Trophoblast cell (in vitro differentiated cells and primary cell): ENCODE results near the gene PTPRO.

Experiments
- DNase-seq, 2 donors: peaks; one replicate each; pipeline ENCODE4 v3.0.0-alpha.2; 2016
- H2AFZ ChIP-seq: 2 replicates; pipeline ENCODE4 v1.6.1; 2013; ENCODE audit warnings: low read length, moderate library complexity, mild to moderate bottlenecking; ENCODE audit not compliant: insufficient read depth, poor library complexity
- H2AK5ac ChIP-seq: 2 replicates; pipeline ENCODE4 v1.6.1; 2013; ENCODE audit warnings: mild to moderate bottlenecking, low read length
- H2BK120ac ChIP-seq: 2 replicates; pipeline ENCODE4 v1.6.1; 2013; ENCODE audit warnings: low read length, mild to moderate bottlenecking, moderate library complexity; ENCODE audit not compliant: insufficient read depth, poor library complexity
- H2BK12ac ChIP-seq: 2 replicates; pipeline ENCODE4 v1.6.1; 2013; ENCODE audit warnings: mild to moderate bottlenecking, low read length, moderate library complexity
- H2BK5ac ChIP-seq: 2 replicates; pipeline ENCODE4 v1.6.1; 2013; ENCODE audit warnings: low read length, low read depth, moderate library complexity, mild to moderate bottlenecking; ENCODE audit not compliant: poor library complexity
- H3K14ac ChIP-seq: 2 replicates; pipeline ENCODE4 v1.6.1; 2013; ENCODE audit warnings: mild to moderate bottlenecking, low read length
- H3K18ac ChIP-seq: 2 replicates; pipeline ENCODE4 v1.6.1; 2013; ENCODE audit warnings: mild to moderate bottlenecking, low read length
- H3K23ac ChIP-seq: 2 replicates; pipeline ENCODE4 v1.6.1; 2013; ENCODE audit warnings: low read length
- H3K27ac ChIP-seq: 2 replicates; pipeline ENCODE4 v1.5.1; 2013; ENCODE audit warnings: low read depth, mild to moderate bottlenecking, inconsistent platforms, low read length, moderate library complexity
- H3K27me3 ChIP-seq: 2 replicates; pipeline ENCODE4 v1.6.1; 2013; ENCODE audit warnings: inconsistent platforms, mild to moderate bottlenecking, low read length, moderate library complexity; ENCODE audit not compliant: insufficient read depth
- H3K36me3 ChIP-seq, 2 experiments: 1 replicate in 1 of 2; 2 replicates in 1 of 2; pipeline ENCODE4 v1.6.1; 2013; ENCODE audit warnings: low read length in 2 of 2, mild to moderate bottlenecking in 2 of 2, moderate library complexity in 1 of 2; ENCODE audit not compliant: insufficient read depth in 2 of 2, control insufficient read depth in 1 of 2
- H3K4ac ChIP-seq: 2 replicates; pipeline ENCODE4 v1.6.1; 2013; ENCODE audit warnings: low read depth, mild to moderate bottlenecking, low read length, moderate library complexity
- H3K4me1 ChIP-seq, 2 experiments: 1 replicate in 1 of 2; 2 replicates in 1 of 2; pipeline ENCODE4 v1.6.1; 2013; ENCODE audit warnings: low read length in 2 of 2, mild to moderate bottlenecking in 2 of 2, moderate library complexity in 1 of 2; ENCODE audit not compliant: insufficient read depth in 2 of 2, control insufficient read depth in 1 of 2
- H3K4me2 ChIP-seq: 2 replicates; pipeline ENCODE4 v1.6.1; 2013; ENCODE audit warnings: inconsistent platforms, mild to moderate bottlenecking, low read length, moderate library complexity
- H3K4me3 ChIP-seq: 2 replicates; pipeline ENCODE4 v1.5.1; 2013; ENCODE audit warnings: mild to moderate bottlenecking, low read depth, low read length, inconsistent platforms
- H3K79me1 ChIP-seq: one replicate; pipeline ENCODE4 v1.6.1; 2013; ENCODE audit warnings: low read length
- H3K79me2 ChIP-seq: 2 replicates; pipeline ENCODE4 v1.6.1; 2013; ENCODE audit warnings: low read length, mild to moderate bottlenecking; ENCODE audit not compliant: control insufficient read depth, insufficient read depth, poor library complexity
- H3K9ac ChIP-seq: 2 replicates; pipeline ENCODE4 v1.6.1; 2013; ENCODE audit warnings: mild to moderate bottlenecking, low read length
- H3K9me3 ChIP-seq: 2 replicates; pipeline ENCODE4 v1.6.1; 2013; ENCODE audit warnings: low read depth, mild to moderate bottlenecking, control low read depth, inconsistent platforms, low read length; ENCODE audit not compliant: insufficient read depth
- H4K12ac ChIP-seq: 2 replicates; pipeline ENCODE4 v1.6.1; 2013; ENCODE audit warnings: low read depth, mild to moderate bottlenecking, low read length, moderate library complexity
- H4K8ac ChIP-seq: 2 replicates; pipeline ENCODE4 v1.6.1; 2013; ENCODE audit warnings: low read depth, mild to moderate bottlenecking, low read length, moderate library complexity
- H4K91ac ChIP-seq: one replicate; pipeline ENCODE4 v1.6.1; 2013; ENCODE audit warnings: low read depth, mild to moderate bottlenecking, low read length, moderate library complexity
- WGBS: extraction: QIAGEN DNeasy Blood & Tissue Kit; methylation state at CpG from one replicate; pipeline ENCODE4 v1.1.7; 2013; ENCODE audit warnings: missing lambda C conversion rate; ENCODE audit not compliant: insufficient read length, insufficient coverage; ENCODE audit errors: extremely low coverage; 5-methylcytosine and 5-hydroxymethylcytosine counted together

The PTPRO gene

DNA sequence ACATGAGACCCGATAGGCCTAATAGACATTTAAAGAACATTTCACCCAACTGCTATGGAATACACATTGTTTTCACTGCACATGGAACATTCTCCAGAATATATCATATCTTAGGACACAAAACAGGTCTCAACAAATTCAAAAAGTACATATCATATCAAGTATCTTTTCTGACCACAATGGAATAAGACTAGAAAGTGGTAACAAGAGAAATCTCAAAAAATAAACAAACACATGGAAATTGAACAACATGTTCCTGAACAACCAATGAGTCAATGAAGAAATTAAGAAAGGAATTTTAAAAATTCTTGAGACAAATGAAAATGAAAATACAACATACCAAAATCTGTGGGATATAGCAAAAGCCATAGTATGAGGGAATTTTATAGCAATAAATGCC lies 208.1 kb downstream of the PTPRO start:
- H3K4ac ChIP-seq: no peak overlapping the region
- no peak overlapping the region for H3K14ac ChIP-seq
- H3K79me2 ChIP-seq: no peaks in the 10 kb centered on the region
- H2BK12ac ChIP-seq: no peak overlapping the region
- no peak overlapping the region for H3K9ac ChIP-seq
- H3K79me1 ChIP-seq: no peaks in the 10 kb centered on the region
- H2AFZ ChIP-seq: no peak overlapping the region
- H3K27ac ChIP-seq: no peak overlapping the region
- no peaks in the 10 kb centered on the region for H3K36me3 ChIP-seq
- H2AK5ac ChIP-seq: no peak overlapping the region
- no peak overlapping the region for H3K4me3 ChIP-seq
- H3K27me3 ChIP-seq: no peaks in the 10 kb centered on the region
- no peak overlapping the region for H4K12ac ChIP-seq
- no CpG with 5 or more reads among the region's 1 CpG for WGBS
- no peaks in the 10 kb centered on the region for H3K4me1 ChIP-seq
- H3K23ac ChIP-seq: no peak overlapping the region
- no peak overlapping the region for H4K91ac ChIP-seq
- DNase-seq: no peak
- H3K18ac ChIP-seq: no peak overlapping the region
- H2BK120ac ChIP-seq: no peak overlapping the region
- no peaks in the 10 kb centered on the region for H3K9me3 ChIP-seq
- H3K4me2 ChIP-seq: no peak overlapping the region
- no peak overlapping the region for H4K8ac ChIP-seq
- H2BK5ac ChIP-seq: no peak overlapping the region

DNA sequence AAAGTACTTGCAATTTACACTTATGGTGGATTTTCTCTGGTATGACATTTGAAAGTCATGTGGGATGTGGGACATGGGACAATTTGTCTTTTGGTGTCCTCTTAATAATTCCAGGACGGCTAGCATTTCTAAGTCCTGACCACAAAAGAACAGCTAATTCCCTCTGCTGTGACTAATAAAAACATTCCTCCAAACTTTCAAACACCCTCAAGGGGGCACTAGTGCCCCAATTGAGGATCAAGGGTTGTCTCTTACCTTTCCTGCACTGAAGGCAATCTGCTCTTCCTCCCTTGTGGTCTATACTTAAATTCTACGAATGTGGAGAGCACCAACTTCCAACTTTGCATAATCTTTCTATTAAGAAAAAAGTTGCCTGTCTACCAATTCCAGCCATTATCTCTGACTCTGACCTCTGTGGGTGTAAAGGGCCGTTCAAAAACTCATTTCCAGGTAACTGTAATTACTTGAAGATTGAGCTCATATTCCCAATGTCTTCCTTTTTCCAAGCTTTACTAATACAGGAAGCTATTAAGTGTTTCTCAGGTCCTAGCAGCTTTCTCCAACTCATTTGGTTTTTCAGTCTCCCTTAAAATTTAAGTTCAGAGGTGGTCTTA lies 210.2 kb downstream of the PTPRO start:
- DNase-seq: peak; percentile 27 to 71
- no peak overlapping the region for H3K18ac ChIP-seq
- no peak overlapping the region for H4K8ac ChIP-seq
- H3K27ac ChIP-seq: no peak overlapping the region
- no peak overlapping the region for H3K9ac ChIP-seq
- no peak overlapping the region for H2BK12ac ChIP-seq
- no peak overlapping the region for H3K4ac ChIP-seq
- no peak overlapping the region for H2BK5ac ChIP-seq
- no peaks in the 10 kb centered on the region for H3K9me3 ChIP-seq
- no peaks in the 10 kb centered on the region for H3K4me1 ChIP-seq
- H3K14ac ChIP-seq: no peak overlapping the region
- no peaks in the 10 kb centered on the region for H3K79me1 ChIP-seq
- no peak overlapping the region for H2AFZ ChIP-seq
- no peak overlapping the region for H4K12ac ChIP-seq
- no peak overlapping the region for H4K91ac ChIP-seq
- H3K4me2 ChIP-seq: no peak overlapping the region
- H3K36me3 ChIP-seq: no peaks in the 10 kb centered on the region
- no peaks in the 10 kb centered on the region for H3K79me2 ChIP-seq
- H3K23ac ChIP-seq: no peak overlapping the region
- H3K4me3 ChIP-seq: no peak overlapping the region
- no CpG with 5 or more reads among the region's 3 CpGs for WGBS
- no peaks in the 10 kb centered on the region for H3K27me3 ChIP-seq
- H2BK120ac ChIP-seq: no peak overlapping the region
- no peak overlapping the region for H2AK5ac ChIP-seq

- Histone ChIP-seq H4K12ac (no peak overlapping the region), H3K9me3 (no peaks in the 10 kb centered on the region), H3K79me2 (no peaks in the 10 kb centered on the region), H3K4me1 (no peaks in the 10 kb centered on the region), H2AFZ (no peak overlapping the region), H3K14ac (no peak overlapping the region), H4K91ac (no peak overlapping the region), H2BK120ac (no peak overlapping the region), H3K27me3 (no peaks in the 10 kb centered on the region), H3K4me2 (no peak overlapping the region), H2AK5ac (no peak overlapping the region), H4K8ac (no peak overlapping the region), H3K18ac (no peak overlapping the region), H3K23ac (no peak overlapping the region), H3K27ac (no peak overlapping the region), H2BK5ac (no peak overlapping the region), H3K4ac (no peak overlapping the region), H3K36me3 (no peaks in the 10 kb centered on the region), H3K79me1 (no peaks in the 10 kb centered on the region), H3K9ac (no peak overlapping the region), H2BK12ac (no peak overlapping the region), H3K4me3 (no peak overlapping the region)
- whole genome bisulfite sequencing: no CpG with 5 or more reads among the region's 3 CpGs
- peak in 1 of 2 donors; percentile 27 for DNase-seq
Measured at GRCh38 chr12:15534322-15534721, 212.0 kb downstream of the PTPRO start.

DNA sequence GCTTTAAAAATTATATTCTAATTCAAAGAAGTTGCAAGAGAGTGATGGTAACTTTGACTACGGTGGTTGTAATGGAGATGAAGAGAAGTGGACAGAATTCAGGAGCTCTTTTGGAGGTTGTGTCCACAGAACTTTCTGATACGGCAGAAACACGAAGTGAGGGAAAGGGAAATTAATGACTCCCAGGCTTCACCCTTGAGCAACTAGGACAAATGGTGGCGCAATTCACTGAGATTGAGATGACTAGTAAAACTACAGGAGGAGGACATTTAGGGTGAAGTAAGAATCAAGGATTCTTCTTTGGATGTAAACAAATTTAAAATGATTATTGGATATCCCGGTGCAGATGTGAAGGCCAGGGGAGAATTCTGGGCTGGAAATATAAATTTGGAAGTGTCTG lies 212.6 kb downstream of the PTPRO start:
- H2AK5ac ChIP-seq: no peak overlapping the region
- no peak overlapping the region for H2BK120ac ChIP-seq
- H3K79me2 ChIP-seq: no peaks in the 10 kb centered on the region
- no peak overlapping the region for H3K18ac ChIP-seq
- no peak overlapping the region for H3K4me2 ChIP-seq
- no peak overlapping the region for H3K4ac ChIP-seq
- no peak overlapping the region for H3K14ac ChIP-seq
- H3K9me3 ChIP-seq: no peaks in the 10 kb centered on the region
- H2BK12ac ChIP-seq: no peak overlapping the region
- no peaks in the 10 kb centered on the region for H3K79me1 ChIP-seq
- H4K8ac ChIP-seq: no peak overlapping the region
- H3K23ac ChIP-seq: no peak overlapping the region
- H3K36me3 ChIP-seq: no peaks in the 10 kb centered on the region
- H3K27ac ChIP-seq: no peak overlapping the region
- no peak overlapping the region for H4K12ac ChIP-seq
- no peak overlapping the region for H4K91ac ChIP-seq
- DNase-seq: peak in 1 of 2 donors; percentile 45
- H2BK5ac ChIP-seq: no peak overlapping the region
- no peak overlapping the region for H2AFZ ChIP-seq
- no CpG with 5 or more reads among the region's 5 CpGs for WGBS
- no peak overlapping the region for H3K9ac ChIP-seq
- H3K27me3 ChIP-seq: no peaks in the 10 kb centered on the region
- H3K4me3 ChIP-seq: no peak overlapping the region
- H3K4me1 ChIP-seq: no peaks in the 10 kb centered on the region
